Endodermal cell (in vitro differentiated cells): Measurements from ENCODE around the gene AUTS2. TPM values are rescaled to one million over a fixed set of nuclear protein-coding genes. Genes with fewer than 3 reads are reported as not detected.

Experiments
- DNase-seq: peaks from one replicate; pipeline ENCODE4 v3.0.0-alpha.2; 2017
- H3K27ac ChIP-seq: 2 replicates; pipeline ENCODE4 v1.5.1; 2013; ENCODE audit warnings: mild to moderate bottlenecking, low read depth, low read length, moderate library complexity
- H3K27me3 ChIP-seq: 2 replicates; pipeline ENCODE4 v1.6.1; 2013; ENCODE audit warnings: mild to moderate bottlenecking, low read length, moderate library complexity; ENCODE audit not compliant: insufficient read depth, control insufficient read depth, poor library complexity, severe bottlenecking
- H3K36me3 ChIP-seq: 2 replicates; pipeline ENCODE4 v1.7.0; 2013; ENCODE audit warnings: mild to moderate bottlenecking, low read length, moderate library complexity; ENCODE audit not compliant: control insufficient read depth, insufficient read depth
- H3K4me1 ChIP-seq: one replicate; pipeline ENCODE4 v1.7.0; 2013; ENCODE audit warnings: low read length; ENCODE audit not compliant: control insufficient read depth, insufficient read depth
- H3K4me3 ChIP-seq: 2 replicates; pipeline ENCODE4 v1.5.1; 2013; ENCODE audit warnings: mild to moderate bottlenecking, low read length, moderate library complexity
- H3K9ac ChIP-seq: 2 replicates; pipeline ENCODE4 v1.6.1; 2013; ENCODE audit warnings: mild to moderate bottlenecking, low read length, moderate library complexity; ENCODE audit not compliant: poor library complexity, severe bottlenecking; ENCODE audit errors: extremely low read depth
- H3K9me3 ChIP-seq: 2 replicates; pipeline ENCODE4 v1.6.1; 2013; ENCODE audit warnings: mild to moderate bottlenecking, low read length, moderate library complexity; ENCODE audit not compliant: control insufficient read depth
- H3K27ac Mint-ChIP-seq: 2 replicates; pipeline ENCODE4 v1.8.0; 2020; ENCODE audit warnings: mixed read lengths
- H3K27me3 Mint-ChIP-seq: 2 replicates; pipeline ENCODE4 v1.8.0; 2021; ENCODE audit warnings: mild to moderate bottlenecking, mixed read lengths; ENCODE audit not compliant: insufficient read depth
- H3K36me3 Mint-ChIP-seq: 2 replicates; pipeline ENCODE4 v1.8.0; 2020; ENCODE audit warnings: low read depth, mixed read lengths
- H3K4me1 Mint-ChIP-seq: 2 replicates; pipeline ENCODE4 v1.8.0; 2020; ENCODE audit warnings: mixed read lengths
- H3K4me3 Mint-ChIP-seq: 2 replicates; pipeline ENCODE4 v1.8.0; 2020; ENCODE audit warnings: mild to moderate bottlenecking, moderate library complexity, mixed read lengths
- H3K9me3 Mint-ChIP-seq: 2 replicates; pipeline ENCODE4 v1.8.0; 2020; ENCODE audit warnings: mild to moderate bottlenecking, mixed read lengths
- CTCF ChIP-seq: fragments of 200-600 bp; sonication (generic); conservative IDR thresholded peaks from 2 replicates; pipeline ENCODE4 v1.5.0; 2021; ENCODE audit warnings: antibody characterized with exemption, mild to moderate bottlenecking
- WGBS, 2 experiments: methylation state at CpG; one replicate each; pipeline versions ENCODE4 v1.1.5 to v1.1.7; 2013; ENCODE audit warnings: missing lambda C conversion rate in 2 of 2, mixed read lengths in 1 of 2; ENCODE audit not compliant: insufficient coverage in 1 of 2, insufficient read length in 1 of 2; 5-methylcytosine and 5-hydroxymethylcytosine counted together
- total RNA-seq, 2 donors: library from RNA; stranded (reverse); fragmentation: NEBNext Ultra II Directional in 1 of 2; extraction: Animal tissue kit (Norgen Biotek cat#: 25700) in 1 of 2; gene quantifications; 2 replicates in 1 of 2; 3 replicates in 1 of 2; pipeline ENCODE4 v1.2.1, GENCODE V29; 2021

Gene AUTS2
- total RNA-seq, 2 donors from 2014 or later: 76.8 to 106 TPM

DNA sequence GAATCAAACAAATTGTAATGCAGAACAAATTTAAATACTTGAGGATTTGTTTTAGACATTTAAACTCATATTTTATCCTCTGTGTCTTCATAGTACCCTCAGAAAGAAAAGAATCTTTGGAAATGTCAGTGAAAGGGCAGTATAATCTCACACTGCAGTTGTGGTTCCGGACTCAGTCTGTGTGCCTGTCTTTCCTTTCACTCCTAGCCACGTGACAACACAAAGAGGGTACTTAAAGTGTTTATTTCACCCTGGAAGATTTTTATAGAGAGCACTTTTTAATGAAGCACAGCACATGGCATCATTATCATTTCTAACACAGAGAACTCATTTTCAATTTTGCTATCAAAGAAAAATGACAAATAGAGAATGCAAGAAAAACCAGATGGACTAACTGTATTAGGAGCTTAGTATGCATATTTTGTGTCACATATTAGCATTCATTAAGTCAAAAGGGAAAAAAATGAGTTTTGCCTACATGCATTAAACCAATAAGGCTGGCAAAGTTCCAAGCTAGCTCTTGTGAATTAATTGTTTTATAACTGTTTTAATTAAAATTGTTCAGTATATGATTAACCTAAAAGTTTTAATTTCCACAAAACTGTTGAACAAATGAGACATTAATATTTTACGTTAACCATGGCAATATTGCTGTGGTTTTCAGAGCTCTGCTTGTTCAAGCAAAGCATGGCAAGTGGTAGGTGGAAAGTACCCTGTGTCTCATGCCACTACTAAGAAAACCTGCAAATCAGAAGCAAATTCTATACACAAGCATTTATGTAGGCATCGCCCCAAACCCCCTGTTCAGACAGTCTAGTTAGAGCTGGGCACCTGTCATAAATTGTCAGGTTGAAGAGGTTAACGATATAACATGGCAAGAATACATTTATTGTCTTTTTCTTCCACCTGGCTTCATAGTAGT, 65.9 kb downstream of the AUTS2 start:
- Mint-ChIP-seq H3K27ac (no peak overlapping the region), H3K27me3 (no peaks in the 10 kb centered on the region), H3K4me3 (no peak overlapping the region), H3K36me3 (peaks cover 2% of the 10 kb centered on the region), H3K4me1 (peaks cover 35% of the 10 kb centered on the region), H3K9me3 (no peaks in the 10 kb centered on the region)
- TF ChIP-seq CTCF: no peak
- Histone ChIP-seq H3K4me1 (peaks cover 5% of the 10 kb centered on the region), H3K27me3 (no peaks in the 10 kb centered on the region), H3K9ac (no peak overlapping the region), H3K9me3 (no peaks in the 10 kb centered on the region), H3K36me3 (peaks cover 3% of the 10 kb centered on the region), H3K4me3 (no peak overlapping the region), H3K27ac (no peak overlapping the region)
- no peak for DNase-seq
- 91 to 100% methylated on average over 1 to 5 of the region's 5 CpGs for WGBS, 2 experiments

GRCh38 chr7:69665369-69665768, 67.1 kb downstream of the AUTS2 start:
- Histone ChIP-seq H3K27me3 (no peaks in the 10 kb centered on the region), H3K27ac (no peak overlapping the region), H3K36me3 (peaks cover 3% of the 10 kb centered on the region), H3K9me3 (no peaks in the 10 kb centered on the region), H3K4me1 (peaks cover 5% of the 10 kb centered on the region), H3K4me3 (no peak overlapping the region), H3K9ac (no peak overlapping the region)
- Mint-ChIP-seq H3K4me3 (no peak overlapping the region), H3K9me3 (no peaks in the 10 kb centered on the region), H3K27ac (no peak overlapping the region), H3K27me3 (no peaks in the 10 kb centered on the region), H3K4me1 (peaks cover 31% of the 10 kb centered on the region), H3K36me3 (peaks cover 2% of the 10 kb centered on the region)
- 91 to 100% methylated on average over 1 to 2 of the region's 2 CpGs for WGBS, 2 experiments
- no peak for TF ChIP-seq CTCF
- no peak for DNase-seq

- Mint-ChIP-seq H3K27me3 (no peaks in the 10 kb centered on the region), H3K9me3 (no peaks in the 10 kb centered on the region), H3K4me3 (no peak overlapping the region), H3K27ac (no peak overlapping the region), H3K36me3 (peaks cover 2% of the 10 kb centered on the region), H3K4me1 (peaks cover 13% of the 10 kb centered on the region)
- TF ChIP-seq CTCF: no peak
- Histone ChIP-seq H3K4me3 (no peak overlapping the region), H3K4me1 (peaks cover 8% of the 10 kb centered on the region), H3K36me3 (peaks cover 3% of the 10 kb centered on the region), H3K27me3 (no peaks in the 10 kb centered on the region), H3K9me3 (no peaks in the 10 kb centered on the region), H3K9ac (no peak overlapping the region), H3K27ac (no peak overlapping the region)
- no peak for DNase-seq
- 73% methylated on average over 1 of the region's 1 CpG; no CpG with 5 or more reads in 1 of the 2 experiments for WGBS, 2 experiments
These were observed 70.1 kb downstream of the AUTS2 start for GRCh38 chr7:69668339-69668870.
